Stimulated activated naive CD8-positive, alpha-beta T cell treated with anti-CD3 and anti-CD28 coated beads, Interleukin-15, Interleukin-2, amounts not matched to agents 100 ng/mL and 50 ng/mL, for 24 hours (primary cell): ENCODE results near the gene B4GALNT3.

Experiments
- H3K27ac Mint-ChIP-seq: one replicate; pipeline ENCODE4 v1.8.0; 2021; ENCODE audit warnings: mild to moderate bottlenecking, mixed read lengths
- H3K27me3 Mint-ChIP-seq: one replicate; pipeline ENCODE4 v1.8.0; 2021; ENCODE audit warnings: mixed read lengths
- H3K36me3 Mint-ChIP-seq: one replicate; pipeline ENCODE4 v1.8.0; 2021; ENCODE audit warnings: low read depth, mixed read lengths
- H3K4me1 Mint-ChIP-seq: one replicate; pipeline ENCODE4 v1.8.0; 2021; ENCODE audit warnings: low read depth, mixed read lengths
- H3K4me3 Mint-ChIP-seq: one replicate; pipeline ENCODE4 v1.8.0; 2021; ENCODE audit warnings: mild to moderate bottlenecking, mixed read lengths
- H3K9me3 Mint-ChIP-seq: one replicate; pipeline ENCODE4 v1.8.0; 2021; ENCODE audit warnings: mixed read lengths

B4GALNT3 gene

DNA sequence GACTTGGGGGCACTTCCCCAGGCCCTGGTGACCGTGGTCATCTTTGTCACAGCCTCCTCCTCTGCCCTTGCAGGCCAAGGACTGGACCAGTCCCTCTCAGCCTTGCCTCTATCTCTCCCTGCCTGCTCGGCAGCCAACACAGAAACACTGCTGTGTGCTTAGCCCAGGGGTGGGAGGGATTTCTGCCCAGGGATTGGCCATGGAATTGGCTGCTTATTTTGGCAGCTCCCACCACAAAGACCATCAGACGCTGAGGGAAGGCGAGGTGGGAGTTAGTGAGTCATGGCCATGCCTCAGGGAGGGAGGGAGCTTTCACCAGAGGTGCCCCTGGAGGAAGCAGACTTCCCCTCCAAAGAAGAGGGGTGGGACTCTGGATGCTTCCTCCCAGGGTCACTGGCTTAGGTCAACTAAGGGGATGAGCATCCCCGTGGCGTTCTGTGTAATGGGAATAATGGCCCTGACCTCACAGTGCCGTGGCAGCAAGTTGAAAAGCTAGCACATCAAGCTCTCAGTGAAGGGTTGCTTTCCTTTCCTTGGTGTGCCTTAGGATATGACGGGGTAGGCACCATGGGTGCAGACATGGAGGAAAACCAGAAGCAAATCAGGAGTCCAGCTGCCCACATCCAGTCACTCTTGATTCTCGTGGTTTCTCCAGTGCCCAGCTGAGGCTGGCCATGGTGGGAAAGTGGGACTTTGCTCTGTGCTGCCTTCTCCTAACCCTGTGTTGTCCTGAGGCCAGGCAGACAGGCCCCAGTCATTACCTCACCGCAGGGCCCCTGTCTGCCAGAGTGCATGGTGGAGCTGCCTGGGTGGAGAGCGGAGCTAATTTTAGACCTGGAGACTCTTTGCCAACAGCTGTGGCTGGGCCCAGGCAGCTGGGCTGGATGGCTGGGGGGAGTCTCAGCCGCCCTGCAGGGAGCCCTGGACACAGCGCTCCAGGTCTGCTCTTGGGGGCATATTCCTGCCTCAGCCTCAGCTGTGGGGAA lies 21.4 kb downstream of the B4GALNT3 start:
- Mint-ChIP-seq H3K9me3 (no peaks in the 10 kb centered on the region), H3K4me3 (no peak overlapping the region), H3K27ac (no peak overlapping the region), H3K27me3 (peaks cover 35% of the 10 kb centered on the region), H3K4me1 (no peaks in the 10 kb centered on the region), H3K36me3 (no peaks in the 10 kb centered on the region)

DNA sequence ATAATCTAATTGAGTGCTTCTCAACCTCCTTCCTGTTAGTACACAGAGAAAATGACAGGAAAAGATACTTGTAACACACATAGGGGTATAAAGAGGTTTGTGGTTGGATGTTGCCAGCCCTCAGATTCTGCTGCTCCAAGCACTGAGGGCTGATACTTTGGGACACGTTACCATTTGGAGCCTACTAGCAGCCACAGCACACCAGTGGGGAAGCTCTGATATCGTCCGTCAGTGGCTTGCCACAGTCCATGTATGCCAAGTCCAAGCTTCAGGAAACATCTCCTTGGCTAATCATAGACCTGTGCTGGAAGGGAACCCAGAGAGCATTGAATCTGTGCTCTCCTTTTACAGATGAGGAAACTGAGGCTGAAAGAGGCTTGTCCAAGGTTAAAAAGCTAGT lies 22.3 kb downstream of the B4GALNT3 start:
- Mint-ChIP-seq H3K4me1 (no peaks in the 10 kb centered on the region), H3K4me3 (no peak overlapping the region), H3K27me3 (peaks cover 38% of the 10 kb centered on the region), H3K9me3 (no peaks in the 10 kb centered on the region), H3K27ac (no peak overlapping the region), H3K36me3 (no peaks in the 10 kb centered on the region)

DNA sequence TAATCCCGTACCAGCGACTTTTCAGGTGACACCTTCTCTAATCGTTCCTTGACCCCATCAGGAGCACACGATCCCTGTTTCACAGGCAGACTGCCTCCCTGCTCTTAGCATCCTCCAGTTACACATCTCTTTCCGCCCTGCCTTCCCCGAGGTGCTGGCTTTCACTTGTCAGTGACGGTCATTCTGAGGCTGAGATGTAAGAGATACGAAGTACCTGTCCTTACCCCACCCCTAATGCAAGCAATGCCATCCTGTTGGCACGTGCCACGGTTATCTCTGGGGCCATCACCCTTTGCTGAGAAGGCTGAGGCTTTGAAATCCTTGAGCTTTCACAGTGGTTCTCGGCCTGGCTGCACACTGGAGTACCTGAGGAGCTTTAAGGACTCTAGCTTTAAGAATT lies 24.4 kb downstream of the B4GALNT3 start:
- H3K27ac Mint-ChIP-seq = no peak overlapping the region
- H3K4me1 Mint-ChIP-seq = no peaks in the 10 kb centered on the region
- peaks cover 8% of the 10 kb centered on the region for H3K9me3 Mint-ChIP-seq
- no peak overlapping the region for H3K4me3 Mint-ChIP-seq
- peaks cover 44% of the 10 kb centered on the region for H3K27me3 Mint-ChIP-seq
- peaks cover 4% of the 10 kb centered on the region for H3K36me3 Mint-ChIP-seq

DNA sequence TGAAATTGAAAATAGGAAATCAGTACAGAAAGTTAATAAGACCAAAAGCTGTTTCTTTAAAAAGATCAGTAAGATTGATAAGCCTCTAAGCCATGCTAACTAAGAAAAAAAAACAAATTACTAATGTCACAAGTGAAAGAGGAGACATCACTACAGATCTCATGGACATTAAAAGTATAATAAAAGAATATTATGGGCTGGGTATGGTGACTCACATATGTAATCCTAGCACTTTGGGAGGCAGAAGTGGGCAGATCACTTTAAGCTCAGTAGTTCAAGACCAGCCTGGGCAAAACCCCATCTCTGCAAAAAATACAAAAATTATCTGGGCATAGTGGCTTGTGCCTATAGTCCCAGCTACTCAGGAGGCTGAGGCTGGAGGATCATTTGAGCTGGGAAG lies 30.5 kb downstream of the B4GALNT3 start:
- H3K9me3 Mint-ChIP-seq = peaks cover 16% of the 10 kb centered on the region

DNA sequence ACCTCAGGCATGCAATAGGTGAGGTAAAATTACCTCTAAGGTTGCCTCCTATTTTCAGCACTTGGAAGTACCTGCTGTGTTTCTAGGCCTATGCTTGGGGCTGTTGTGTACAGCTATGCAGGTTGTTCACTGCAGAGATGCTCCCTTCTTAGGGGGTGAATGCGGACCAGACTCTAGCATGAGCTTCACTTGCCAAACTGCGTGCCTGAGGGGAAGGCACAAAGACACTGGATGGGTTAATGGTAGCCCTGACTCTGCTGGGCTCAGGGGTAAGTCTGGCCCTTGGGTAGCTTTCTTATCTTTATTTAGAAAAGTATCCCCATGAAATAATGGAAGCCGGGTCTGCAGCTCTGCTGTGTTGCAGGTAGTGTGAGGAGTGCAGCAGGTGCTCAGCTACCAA lies 35.7 kb downstream of the B4GALNT3 start:
- H3K36me3 Mint-ChIP-seq = no peaks in the 10 kb centered on the region
- H3K4me1 Mint-ChIP-seq = no peaks in the 10 kb centered on the region
- no peak overlapping the region for H3K27ac Mint-ChIP-seq
- no peaks in the 10 kb centered on the region for H3K27me3 Mint-ChIP-seq
- H3K9me3 Mint-ChIP-seq = no peaks in the 10 kb centered on the region
- H3K4me3 Mint-ChIP-seq = no peak overlapping the region

More for the DNA sequence above, 30.5 kb downstream of the B4GALNT3 start:
- no peak overlapping the region for H3K27ac Mint-ChIP-seq
- peaks cover 4% of the 10 kb centered on the region for H3K36me3 Mint-ChIP-seq
- H3K4me3 Mint-ChIP-seq = no peak overlapping the region
- no peaks in the 10 kb centered on the region for H3K4me1 Mint-ChIP-seq
- peaks cover 20% of the 10 kb centered on the region for H3K27me3 Mint-ChIP-seq

DNA sequence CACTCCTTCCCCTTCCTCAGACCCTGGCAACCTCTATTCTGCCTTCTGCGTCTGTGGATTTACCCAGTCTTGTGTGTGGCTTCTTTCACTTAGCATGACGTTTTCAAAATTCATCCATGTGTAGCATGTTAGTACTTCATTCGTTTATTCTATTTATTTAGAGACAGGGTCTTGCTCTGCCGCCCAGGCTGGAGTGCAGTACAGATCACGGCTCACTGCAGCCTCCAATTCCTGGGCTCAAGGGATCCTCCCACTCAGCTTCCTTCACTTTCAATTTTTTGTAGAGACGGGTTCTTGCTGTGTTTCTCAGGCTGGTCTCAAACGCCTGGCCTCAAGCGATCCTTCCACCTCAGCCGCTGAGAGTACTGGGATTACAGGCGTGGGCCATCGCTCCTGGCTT lies 37.0 kb downstream of the B4GALNT3 start:
- no peaks in the 10 kb centered on the region for H3K36me3 Mint-ChIP-seq
- H3K4me1 Mint-ChIP-seq = no peaks in the 10 kb centered on the region
- H3K27me3 Mint-ChIP-seq = no peaks in the 10 kb centered on the region
- H3K4me3 Mint-ChIP-seq = no peak overlapping the region
- no peak overlapping the region for H3K27ac Mint-ChIP-seq
- no peaks in the 10 kb centered on the region for H3K9me3 Mint-ChIP-seq

DNA sequence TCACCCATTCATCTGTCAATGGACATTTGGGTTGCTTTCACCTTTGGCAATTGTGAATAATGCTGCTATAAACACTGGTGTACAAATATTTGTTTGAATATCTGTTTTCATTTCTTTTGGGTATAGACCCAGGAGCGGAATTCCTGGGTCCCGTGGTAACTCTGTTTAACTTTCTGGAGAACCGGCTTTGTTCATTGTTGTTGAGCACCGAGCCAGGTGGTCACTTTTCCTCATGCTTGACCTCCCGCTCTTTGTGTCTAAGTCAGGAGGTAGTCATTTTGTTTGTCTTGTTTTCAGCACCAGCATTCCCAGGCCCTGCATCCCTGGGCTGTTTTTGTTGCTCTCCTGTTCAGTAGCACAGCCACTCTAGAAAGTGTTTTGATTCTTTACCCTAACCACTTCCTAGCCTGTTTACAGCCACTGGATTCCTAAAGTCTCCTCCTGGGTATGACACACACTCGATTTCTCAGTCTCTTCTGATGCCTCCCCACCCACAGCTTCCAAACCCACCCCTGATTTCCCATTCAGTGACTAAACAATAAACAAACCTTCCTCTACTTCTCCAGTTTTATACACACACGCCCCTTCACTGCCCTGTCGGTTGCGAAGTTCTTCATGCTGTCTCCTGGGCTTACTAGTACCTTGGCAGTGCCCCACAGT lies 37.9 kb downstream of the B4GALNT3 start:
- Mint-ChIP-seq H3K4me3 (no peak overlapping the region), H3K27ac (no peak overlapping the region), H3K4me1 (no peaks in the 10 kb centered on the region), H3K36me3 (no peaks in the 10 kb centered on the region), H3K27me3 (no peaks in the 10 kb centered on the region), H3K9me3 (no peaks in the 10 kb centered on the region)

DNA sequence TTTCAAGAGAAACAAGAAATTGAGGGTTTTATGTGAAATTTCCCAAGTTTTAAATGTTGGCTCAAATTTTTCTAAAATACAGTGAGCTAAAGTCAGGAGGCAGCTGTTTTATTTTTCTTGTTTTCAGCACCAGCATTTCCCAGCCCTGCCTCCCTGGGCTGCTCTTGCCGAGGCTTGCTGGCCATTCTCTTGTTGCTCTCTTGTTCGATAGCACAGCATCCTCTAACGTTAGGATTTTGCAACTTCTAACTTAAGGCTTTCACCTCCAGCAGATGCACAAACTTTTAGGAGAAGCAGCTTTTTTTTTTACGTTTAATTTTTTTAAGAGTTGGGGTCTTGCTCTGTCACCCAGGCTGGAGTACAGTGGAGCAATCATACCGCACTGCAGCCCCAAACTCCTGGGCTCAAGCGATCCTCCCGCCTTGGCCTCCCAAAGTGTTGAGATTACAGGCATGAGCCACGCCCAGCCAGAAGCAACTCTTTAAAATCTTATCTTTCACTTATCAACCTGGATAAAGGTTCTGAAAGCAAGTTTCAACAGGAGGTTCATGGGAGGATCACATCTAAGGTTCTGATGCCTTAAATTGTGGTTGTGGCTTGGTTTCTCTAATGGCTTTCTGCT lies 40.2 kb downstream of the B4GALNT3 start:
- no peaks in the 10 kb centered on the region for H3K9me3 Mint-ChIP-seq
- H3K27ac Mint-ChIP-seq = no peak overlapping the region
- H3K4me1 Mint-ChIP-seq = no peaks in the 10 kb centered on the region
- H3K36me3 Mint-ChIP-seq = no peaks in the 10 kb centered on the region
- H3K27me3 Mint-ChIP-seq = no peaks in the 10 kb centered on the region
- H3K4me3 Mint-ChIP-seq = no peak overlapping the region

DNA sequence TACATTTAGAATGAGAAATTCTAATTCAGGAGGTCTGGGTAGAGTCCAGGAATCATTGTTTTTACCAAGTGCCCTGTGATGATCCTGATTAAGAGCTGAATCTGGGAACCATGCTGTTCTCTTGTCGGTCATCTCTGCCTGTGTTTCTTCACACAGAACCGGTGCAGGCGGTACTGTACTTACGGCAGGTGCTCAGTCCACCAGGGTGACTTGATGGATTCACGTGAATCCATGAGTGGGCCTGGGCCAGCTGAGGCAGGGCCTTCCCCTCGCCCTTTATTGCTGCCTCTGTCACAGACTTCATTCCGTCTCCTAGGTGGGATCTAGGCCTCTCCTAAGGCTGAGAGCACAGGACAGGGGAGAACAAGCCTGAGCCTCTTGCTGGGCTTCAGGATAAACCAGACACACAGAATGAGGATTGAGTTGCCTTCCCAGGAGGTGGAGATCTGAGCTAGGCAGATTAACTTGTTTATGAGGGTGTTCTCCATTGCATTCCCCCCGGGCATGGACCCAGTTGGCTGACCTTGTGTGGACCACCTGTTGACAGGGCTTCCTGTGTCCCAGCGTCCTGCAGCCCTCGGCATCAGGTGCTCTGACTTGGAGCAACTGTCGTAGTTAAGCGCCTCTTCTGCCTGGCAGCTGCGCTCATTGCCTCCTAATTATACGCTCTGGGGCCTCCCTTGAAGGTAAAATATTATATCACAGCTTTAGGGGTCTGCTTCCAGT lies 42.1 kb downstream of the B4GALNT3 start:
- no peak overlapping the region for H3K27ac Mint-ChIP-seq

DNA sequence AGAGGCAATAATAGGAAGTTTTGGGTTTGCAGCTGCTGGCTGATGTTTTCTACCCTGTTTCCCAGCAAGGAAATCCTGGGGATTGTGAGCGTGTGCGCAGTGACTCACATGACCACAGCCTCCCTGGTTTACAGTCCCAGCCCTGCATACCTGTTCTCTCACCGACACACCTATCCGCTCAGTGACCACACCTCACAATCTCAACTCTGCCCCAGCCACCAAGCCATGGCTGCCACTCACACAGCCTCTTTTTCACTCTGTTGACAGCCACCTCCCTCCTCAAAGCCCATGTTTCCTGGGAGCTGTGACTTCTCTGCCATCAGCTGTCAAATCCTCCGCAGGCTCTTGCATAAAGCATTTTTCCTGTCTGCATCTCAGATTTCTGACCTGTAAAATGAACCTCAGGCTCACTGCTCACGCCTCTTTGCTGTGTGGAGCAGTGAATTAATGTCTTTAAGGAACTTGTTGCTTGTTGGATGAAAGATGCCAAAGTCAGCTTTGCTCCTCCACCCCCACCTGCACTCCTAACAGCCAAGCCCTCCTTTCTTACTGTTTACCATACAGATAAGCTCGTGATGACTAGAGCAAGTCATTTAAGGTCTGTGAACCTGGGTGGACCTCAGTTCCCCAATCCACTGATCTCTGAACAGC lies 43.5 kb downstream of the B4GALNT3 start:
- Mint-ChIP-seq H3K4me3 (no peak overlapping the region), H3K27me3 (no peaks in the 10 kb centered on the region), H3K36me3 (no peaks in the 10 kb centered on the region), H3K9me3 (no peaks in the 10 kb centered on the region), H3K27ac (no peak overlapping the region), H3K4me1 (no peaks in the 10 kb centered on the region)

More for the DNA sequence above, 42.1 kb downstream of the B4GALNT3 start:
- Mint-ChIP-seq H3K4me3 (no peak overlapping the region), H3K36me3 (no peaks in the 10 kb centered on the region), H3K9me3 (no peaks in the 10 kb centered on the region), H3K4me1 (no peaks in the 10 kb centered on the region), H3K27me3 (no peaks in the 10 kb centered on the region)

DNA sequence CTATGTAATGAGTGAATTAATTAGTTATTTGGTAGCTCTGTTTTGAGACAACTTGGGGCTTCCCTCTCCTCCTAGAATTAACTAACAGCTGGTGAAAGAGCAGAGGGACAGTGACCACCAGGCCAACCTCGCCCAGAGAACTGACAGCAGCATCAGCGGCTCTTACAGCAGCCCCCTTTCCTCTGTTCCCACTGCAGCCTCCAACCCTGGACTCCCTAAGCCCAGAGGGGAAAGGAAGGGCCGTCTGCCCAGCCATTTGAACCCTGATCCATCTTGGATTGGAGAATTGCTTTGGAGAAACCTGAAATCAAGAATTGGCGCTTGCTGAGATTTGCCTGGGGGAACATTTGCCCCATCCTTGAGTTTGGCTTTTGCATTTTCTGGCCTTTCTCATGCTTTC lies 45.5 kb downstream of the B4GALNT3 start:
- no peaks in the 10 kb centered on the region for H3K36me3 Mint-ChIP-seq
- no peaks in the 10 kb centered on the region for H3K4me1 Mint-ChIP-seq
- H3K27me3 Mint-ChIP-seq = no peaks in the 10 kb centered on the region
- H3K4me3 Mint-ChIP-seq = no peak overlapping the region
- no peak overlapping the region for H3K27ac Mint-ChIP-seq
- no peaks in the 10 kb centered on the region for H3K9me3 Mint-ChIP-seq

DNA sequence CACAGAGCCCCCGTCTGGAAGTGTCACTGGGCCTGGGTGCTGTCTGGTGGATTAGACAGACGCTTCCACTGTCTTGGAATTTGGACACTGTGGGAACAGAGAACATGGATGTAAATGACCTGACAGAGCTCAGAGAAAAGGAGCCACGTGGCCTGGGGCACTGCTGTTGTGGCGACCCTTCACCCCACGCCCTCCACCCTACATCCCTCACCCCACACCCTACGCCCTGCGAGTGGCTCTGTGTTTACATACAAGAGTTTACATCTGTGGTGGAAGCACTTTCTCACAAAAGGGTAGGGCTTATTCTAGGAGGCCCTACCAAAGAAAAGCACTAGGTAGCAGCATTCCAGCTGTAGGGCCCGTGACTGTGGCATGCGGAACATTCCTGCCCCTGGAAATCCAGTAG lies 47.7 kb downstream of the B4GALNT3 start:
- Mint-ChIP-seq H3K36me3 (no peaks in the 10 kb centered on the region), H3K4me1 (no peaks in the 10 kb centered on the region), H3K4me3 (no peak overlapping the region), H3K9me3 (no peaks in the 10 kb centered on the region), H3K27me3 (no peaks in the 10 kb centered on the region), H3K27ac (no peak overlapping the region)

DNA sequence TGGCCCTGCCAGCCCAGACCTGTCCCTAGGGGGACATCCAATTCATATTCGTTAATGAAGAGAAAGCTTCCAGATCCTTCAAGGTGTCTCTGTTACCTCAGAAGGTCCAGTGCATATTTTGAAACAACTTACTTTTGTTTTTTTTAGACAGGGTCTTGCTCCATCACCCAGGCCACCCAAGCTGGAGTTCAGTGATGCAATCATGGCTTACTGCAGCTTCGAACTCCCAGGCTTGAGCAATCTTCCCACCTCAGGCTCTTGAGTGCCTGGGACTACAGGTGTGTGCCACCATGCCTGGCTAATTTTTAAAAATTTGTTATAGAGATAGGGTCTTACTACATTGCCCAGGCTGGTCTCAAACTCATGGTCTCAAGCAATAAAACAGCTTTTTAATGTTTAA lies 48.4 kb downstream of the B4GALNT3 start:
- Mint-ChIP-seq H3K4me1 (no peaks in the 10 kb centered on the region), H3K27me3 (no peaks in the 10 kb centered on the region), H3K9me3 (no peaks in the 10 kb centered on the region), H3K4me3 (no peak overlapping the region), H3K27ac (no peak overlapping the region), H3K36me3 (no peaks in the 10 kb centered on the region)

DNA sequence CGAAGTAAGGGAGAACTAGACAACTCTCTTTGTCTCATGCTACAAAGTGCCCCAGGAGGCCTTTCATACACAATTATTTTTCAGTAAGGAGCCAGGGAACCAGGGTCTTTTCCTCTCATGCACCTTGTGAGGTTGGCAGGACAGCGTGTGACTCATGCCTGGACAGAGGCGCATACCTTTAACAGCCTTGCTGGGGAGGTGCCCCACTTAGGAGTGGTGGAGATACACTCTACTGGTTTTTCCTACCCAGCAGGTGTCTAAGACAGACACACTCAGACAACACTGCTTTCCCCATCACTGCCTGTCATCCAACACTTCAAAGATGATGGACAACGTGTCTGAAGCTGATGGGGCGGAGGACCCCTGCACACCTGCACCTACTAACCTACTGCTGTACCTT lies 49.1 kb downstream of the B4GALNT3 start:
- Mint-ChIP-seq H3K9me3 (no peaks in the 10 kb centered on the region), H3K4me3 (no peak overlapping the region), H3K4me1 (no peaks in the 10 kb centered on the region), H3K36me3 (no peaks in the 10 kb centered on the region), H3K27me3 (peaks cover 4% of the 10 kb centered on the region), H3K27ac (no peak overlapping the region)
